Spleen (tissue), 7 donors: Measurements from ENCODE around the gene IGFL1.

Experiments used
- POLR2A ChIP-seq, 3 donors: fragments of 450-650 bp; IDR thresholded peaks; one replicate each; pipeline ENCODE4 v1.5.1; 2017; ENCODE audit warnings: antibody characterized with exemption in 3 of 3, mild to moderate bottlenecking in 1 of 3
- POLR2AphosphoS5 ChIP-seq, 3 donors: sonication (generic); formaldehyde crosslinking; IDR thresholded peaks; one replicate each; pipeline ENCODE4 v1.5.1; 2017; ENCODE audit warnings: antibody characterized with exemption in 3 of 3
- TF ChIP-seq, protein P1 (sequence below), 11 experiments: fragments of 200-600 bp in 7 of 11; fragments of 450-650 bp in 4 of 11; sonication (generic) in 4 of 11; IDR thresholded peaks in 8 of 11; conservative IDR thresholded peaks in 3 of 11; 1 replicate in 7 of 11; 2 replicates in 4 of 11; pipeline versions ENCODE4 v1.4.0 to v1.8.0; 2016 to 2021; ENCODE audit warnings: antibody characterized with exemption in 11 of 11, inconsistent platforms in 4 of 11, mild to moderate bottlenecking in 1 of 11
- donor health status: DM: no; HTN: no; CAD: no; lungs with moderate emphysema.
- donor health status: DM: no; HTN: no; CAD: no.
- donor health status: DM: no; HTN: no; CAD: no.

DNA sequence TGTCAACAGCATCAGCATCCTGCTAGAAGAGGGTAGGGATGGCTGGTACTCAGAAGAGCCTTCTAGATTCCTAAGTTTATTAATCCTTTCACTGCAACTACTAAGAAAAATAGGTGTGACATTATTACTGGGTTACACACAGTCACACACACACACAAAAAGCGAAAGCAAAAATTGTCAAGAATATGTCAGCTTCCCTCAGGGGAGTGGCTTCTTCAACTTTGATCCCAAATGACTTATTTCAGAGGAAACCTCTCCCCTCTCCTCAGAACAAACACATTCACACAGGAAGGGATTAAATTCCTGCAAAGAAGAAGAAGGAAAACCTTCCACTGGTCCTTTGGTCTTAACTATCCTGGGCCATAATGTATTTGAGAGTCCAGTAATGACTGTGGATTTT lies 20.1 kb upstream of the IGFL1 start:
- TF ChIP-seq, protein P1, sequence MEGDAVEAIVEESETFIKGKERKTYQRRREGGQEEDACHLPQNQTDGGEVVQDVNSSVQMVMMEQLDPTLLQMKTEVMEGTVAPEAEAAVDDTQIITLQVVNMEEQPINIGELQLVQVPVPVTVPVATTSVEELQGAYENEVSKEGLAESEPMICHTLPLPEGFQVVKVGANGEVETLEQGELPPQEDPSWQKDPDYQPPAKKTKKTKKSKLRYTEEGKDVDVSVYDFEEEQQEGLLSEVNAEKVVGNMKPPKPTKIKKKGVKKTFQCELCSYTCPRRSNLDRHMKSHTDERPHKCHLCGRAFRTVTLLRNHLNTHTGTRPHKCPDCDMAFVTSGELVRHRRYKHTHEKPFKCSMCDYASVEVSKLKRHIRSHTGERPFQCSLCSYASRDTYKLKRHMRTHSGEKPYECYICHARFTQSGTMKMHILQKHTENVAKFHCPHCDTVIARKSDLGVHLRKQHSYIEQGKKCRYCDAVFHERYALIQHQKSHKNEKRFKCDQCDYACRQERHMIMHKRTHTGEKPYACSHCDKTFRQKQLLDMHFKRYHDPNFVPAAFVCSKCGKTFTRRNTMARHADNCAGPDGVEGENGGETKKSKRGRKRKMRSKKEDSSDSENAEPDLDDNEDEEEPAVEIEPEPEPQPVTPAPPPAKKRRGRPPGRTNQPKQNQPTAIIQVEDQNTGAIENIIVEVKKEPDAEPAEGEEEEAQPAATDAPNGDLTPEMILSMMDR (IDR thresholded peaks at IDR 0.05 in 8 of 11, conservative IDR thresholded peaks at IDR 0.05 in 3 of 11): no peak
- TF ChIP-seq POLR2A (IDR thresholded peaks at IDR 0.05): no peak
- TF ChIP-seq POLR2AphosphoS5 (IDR thresholded peaks at IDR 0.05): no peak
